GM04504 (cell line): ENCODE data around the gene HRH2.
"Not testable (repeated sequence)": the region's sequence is repeated elsewhere in the genome, so short reads cannot be mapped to it uniquely, and the experiment has no call there.

Source experiments
- DNase-seq: peaks from one replicate; pipeline ENCODE4 v3.0.0-alpha.2; 2012; ENCODE audit warnings: low read depth

The HRH2 gene

GRCh38 chr5:175649967-175650366 lies 7.9 kb upstream of the HRH2 start:
- no peak for DNase-seq

- DNase-seq = not testable (repeated sequence)
These were observed 7.3 kb upstream of the HRH2 start for GRCh38 chr5:175650430-175651205.

- DNase-seq = no peak
These were observed 4.9 kb upstream of the HRH2 start for GRCh38 chr5:175652741-175653663.

DNA sequence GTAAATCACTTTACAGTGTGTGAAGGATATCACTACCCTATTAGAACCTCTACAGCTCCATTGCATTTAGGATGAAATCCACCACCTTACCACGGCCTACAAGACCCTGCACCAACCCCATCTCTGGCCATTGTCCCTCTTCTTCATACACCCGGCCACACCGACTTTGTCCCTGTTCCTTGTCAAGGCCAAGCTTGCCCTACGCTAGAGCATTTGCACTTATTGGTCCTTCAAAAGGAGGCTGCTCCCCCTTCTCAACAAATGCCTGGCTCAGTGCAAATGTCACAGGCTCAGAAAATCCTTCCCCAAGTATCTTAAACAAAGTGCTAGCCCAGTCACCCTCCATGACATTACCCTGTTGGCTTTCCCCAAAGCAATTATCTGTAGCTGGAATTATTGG lies 4.1 kb upstream of the HRH2 start:
- no peak for DNase-seq

DNA sequence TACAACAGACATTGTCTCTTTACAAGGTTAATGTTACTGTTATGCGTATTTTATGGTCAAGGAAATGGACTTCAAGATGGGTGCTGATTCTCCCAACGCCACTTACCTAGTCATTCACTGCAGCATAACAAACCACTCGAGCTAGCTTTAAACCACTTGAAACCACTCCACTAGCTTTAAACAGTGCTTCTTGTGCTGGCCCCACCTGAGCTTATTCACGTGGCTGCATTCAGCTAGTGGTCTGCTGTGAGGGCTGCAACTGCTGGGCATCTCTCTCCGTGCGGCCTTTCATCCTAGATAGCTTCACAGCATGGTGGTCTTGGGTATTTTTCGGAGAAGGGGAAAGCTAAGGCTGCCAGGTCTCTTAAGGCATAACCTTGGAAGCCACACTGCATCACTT lies 3.5 kb upstream of the HRH2 start:
- no peak for DNase-seq

DNA sequence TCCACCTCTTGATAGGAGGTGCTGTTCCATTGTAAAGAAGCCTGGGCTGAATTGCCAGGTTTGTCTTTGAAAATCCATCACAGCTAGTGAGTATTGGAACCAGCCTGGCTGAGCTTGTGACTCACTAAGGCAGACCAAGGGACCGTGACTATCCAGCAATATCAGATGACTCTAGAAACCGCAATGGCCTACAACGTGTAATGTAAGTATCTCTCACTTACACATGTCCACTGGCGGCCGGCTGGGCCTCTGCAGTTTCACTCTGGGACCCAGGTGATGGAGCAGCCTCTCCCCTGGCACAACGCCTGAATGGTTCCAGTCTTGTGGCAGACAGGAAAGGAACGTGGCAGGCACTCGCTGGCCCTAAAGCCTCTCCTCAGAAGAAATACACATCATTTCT lies 3.1 kb upstream of the HRH2 start:
- no peak for DNase-seq

DNA sequence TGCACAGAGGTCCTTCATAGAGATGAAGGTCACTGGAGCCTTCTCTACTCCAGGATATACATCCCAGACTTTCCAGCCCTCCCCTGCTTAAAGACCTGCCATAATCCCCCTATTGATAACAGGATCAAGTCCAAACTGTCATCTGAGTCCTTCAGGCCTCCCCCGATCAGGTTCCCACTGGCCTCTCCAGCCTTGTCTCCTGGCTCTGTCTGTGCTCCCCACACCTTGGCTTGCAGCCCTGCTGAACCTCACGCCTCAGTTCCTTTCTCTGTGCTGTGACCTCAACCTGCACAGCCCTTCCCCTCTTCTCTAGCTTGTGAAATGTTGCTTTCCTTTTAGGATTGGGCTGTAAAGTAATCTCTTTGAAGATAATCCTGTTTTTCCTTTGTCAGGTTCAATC lies 2.5 kb upstream of the HRH2 start:
- no peak for DNase-seq

DNA sequence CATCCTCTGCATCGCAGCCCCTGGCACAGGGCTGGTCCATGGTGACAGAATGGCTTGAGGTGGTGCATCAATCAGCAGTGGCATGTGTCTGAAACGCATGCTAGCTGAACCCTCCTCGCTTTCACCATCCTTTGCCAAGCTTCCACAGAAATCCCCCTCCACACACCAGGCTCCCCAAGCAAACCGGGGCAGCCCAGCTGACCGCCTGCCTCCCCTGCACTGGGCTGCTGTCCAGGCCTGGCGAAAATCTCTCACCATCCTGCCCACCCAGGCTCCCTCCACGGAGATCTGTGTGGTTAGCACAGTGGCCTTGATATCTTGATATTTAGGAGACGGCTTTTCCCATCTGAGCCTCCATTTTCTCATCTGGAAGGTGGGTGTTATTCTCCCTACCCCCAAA lies 905 bp upstream of the HRH2 start:
- no peak for DNase-seq

DNA sequence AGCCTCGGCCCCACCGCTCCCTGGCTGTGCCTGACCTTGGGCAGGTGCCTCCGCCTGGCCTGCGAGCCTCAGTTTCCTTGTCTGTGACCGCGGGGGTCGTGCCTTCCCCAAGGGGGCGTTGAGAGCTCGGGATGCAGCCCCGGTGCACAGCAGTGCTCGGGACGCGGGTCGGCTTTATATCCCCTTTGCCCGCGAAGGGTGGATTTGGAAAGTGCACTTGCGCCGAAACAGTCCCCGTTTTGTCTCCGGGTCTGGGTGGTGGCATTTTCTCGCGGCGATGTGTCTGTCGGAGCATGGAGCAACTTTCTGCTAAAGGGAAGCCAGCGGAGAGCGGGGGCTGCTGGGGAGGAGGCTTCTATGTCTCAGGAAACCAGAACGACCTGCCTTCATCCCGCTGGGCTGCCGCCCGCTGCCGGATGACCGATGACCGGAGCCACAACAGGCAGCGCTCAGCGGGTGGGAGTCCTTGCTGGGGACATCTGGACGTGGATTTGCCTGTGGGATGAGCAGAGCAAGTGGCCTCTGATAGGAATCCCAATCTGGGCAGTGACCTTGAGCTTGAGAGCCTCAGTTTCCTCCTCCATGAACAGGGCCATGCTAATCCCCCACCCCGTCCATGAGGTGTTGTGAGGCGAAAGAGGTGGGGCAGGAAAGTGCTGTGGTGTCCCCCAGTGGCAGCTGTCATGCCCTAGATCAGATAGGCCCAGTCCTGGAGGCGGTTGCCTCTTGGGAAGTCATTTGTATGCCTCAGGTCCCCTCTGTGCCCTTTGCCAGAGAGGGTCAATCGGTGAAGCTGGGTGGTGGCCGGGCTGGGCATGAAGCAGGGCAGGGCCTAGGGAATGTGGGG lies 651 bp downstream of the HRH2 start:
- no peak for DNase-seq

DNA sequence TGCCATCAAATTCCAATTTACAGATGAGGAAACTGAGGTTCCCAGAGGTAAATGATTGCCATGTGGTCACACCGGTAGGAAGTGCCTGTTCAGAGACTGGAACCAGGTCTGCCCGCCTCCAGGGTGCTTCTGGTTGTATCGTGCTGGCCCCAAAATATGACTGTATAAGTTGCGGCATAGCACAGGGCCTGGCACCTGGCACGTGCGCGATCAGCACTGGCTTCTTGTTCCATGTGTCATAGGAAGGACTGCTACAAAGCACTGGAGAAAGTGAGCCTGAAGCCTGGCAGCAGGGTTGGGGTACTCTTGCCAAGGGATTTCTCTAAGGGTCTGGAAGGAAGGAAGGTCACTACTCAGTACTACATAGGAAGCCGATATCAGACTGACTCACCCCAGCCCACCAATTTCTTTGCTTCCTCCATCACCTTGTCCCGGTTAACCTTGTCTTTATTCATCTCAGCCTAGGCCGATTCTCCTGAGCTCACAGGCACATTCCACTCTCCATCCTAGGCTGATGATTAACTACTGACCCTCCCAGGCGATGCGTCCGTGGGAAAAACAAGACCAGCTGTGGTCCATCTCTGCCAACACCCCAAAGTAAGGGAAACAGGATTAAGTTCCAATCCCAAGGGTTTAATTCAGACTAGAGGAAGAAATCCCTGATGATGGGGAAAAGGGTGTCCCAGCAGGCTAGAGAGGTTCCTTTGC lies 1.8 kb downstream of the HRH2 start:
- DNase-seq = no peak

GRCh38 chr5:175663186-175664184 lies 5.6 kb downstream of the HRH2 start:
- DNase-seq = no peak

DNA sequence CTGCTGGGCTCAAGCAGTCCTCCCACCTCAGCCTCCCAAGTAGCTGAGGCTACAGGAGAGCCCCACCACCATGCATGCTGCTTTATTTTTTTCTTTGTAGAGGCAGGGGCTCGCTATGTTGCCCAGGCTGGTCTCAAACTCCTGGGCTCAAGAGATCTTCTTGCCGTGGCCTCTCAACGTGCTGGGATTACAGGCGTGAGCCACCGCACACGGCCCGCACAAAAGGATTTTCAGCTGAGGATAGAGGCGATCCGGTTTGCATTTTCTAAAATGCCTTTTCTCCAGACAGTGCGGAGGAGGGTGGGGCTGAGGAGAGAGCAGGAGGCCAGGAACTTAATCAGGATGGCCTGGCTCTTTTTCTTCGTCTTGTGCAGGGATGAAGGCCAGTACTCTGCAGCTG lies 6.9 kb downstream of the HRH2 start:
- DNase-seq = no peak

DNA sequence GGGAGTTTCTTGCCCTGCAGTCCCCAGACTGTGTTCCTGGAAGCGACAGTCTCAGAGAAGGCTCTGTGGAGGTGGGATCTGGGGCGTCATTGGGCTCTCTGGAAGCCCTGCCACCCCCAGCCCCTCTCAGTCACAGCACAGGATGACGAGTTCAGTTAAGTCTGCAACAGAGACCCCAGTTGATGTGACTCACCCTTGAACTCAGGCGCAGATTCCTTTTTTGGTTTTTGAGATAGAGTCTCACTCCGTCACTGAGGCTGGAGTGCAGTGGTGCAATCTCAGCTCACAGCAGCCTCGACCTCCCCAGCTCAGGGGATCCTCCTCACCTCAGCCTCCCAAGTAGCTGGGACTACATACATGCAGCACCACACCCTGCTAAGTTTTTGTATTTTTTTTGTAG lies 8.3 kb downstream of the HRH2 start:
- no peak for DNase-seq

DNA sequence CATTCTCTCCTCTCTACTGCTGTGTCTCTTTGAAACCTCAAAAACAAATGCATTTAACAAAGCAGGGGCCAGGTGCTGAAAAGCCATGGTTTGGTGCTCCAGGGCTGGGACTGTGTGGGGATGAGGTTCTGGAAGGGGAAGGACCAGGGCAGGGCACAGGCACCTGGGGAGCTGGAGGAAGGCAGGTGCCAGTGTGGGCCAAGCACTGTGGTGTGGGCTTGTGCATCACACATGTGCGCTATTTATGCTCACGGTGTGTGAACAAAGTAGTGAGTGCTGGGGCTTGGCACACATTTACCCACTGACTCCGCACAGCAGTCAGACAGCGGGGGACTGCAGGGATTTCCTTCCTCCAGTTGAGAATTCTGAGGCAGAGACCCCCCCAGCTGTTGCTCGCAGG lies 10.1 kb downstream of the HRH2 start:
- DNase-seq = no peak

- no peak for DNase-seq
These were observed 12.5 kb downstream of the HRH2 start for GRCh38 chr5:175670372-175670771.

- DNase-seq = no peak
These were observed 13.1 kb downstream of the HRH2 start for GRCh38 chr5:175671013-175671412.

GRCh38 chr5:175672976-175673648 lies 15.2 kb downstream of the HRH2 start:
- no peak for DNase-seq

DNA sequence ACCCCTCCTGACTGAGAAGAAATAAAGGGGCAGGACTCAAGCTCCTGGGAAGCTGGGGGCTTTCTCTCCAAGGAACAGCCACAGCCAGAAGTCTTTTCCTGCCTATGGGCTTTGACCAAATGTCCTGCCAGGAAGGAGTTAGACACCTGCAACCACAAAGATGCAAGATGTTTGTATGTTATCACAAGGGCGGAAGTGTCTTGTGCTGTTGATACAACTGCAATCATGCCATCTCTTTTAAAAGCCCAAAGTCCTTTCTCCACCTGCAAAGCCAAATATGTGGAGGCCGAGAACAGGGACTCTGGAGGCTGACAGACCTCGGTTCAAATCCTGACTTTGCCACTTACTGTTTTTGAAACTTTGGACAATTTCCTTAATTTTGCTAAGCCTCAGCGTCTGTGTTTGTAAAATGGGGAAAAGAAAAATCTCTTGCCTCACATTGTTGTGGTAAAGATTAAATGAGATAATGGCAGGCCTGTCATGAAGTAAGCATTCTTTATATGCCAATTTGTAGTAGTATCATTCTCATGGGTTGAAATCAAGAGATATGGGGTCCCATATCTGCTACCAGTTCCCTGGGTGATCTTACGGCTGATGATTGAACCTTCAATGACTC lies 17.0 kb downstream of the HRH2 start:
- no peak for DNase-seq

- DNase-seq = no peak
These were observed 18.0 kb downstream of the HRH2 start for GRCh38 chr5:175675873-175676272.
